ENCODE results near the gene SAP30L.

GRCh38 chr5:154456540-154456939 lies 10.7 kb downstream of the SAP30L start:
- TF ChIP-seq CTCF (IDR thresholded peaks at IDR 0.05) (no peak), POLR2A (IDR thresholded peaks at IDR 0.05) (no peak)
